HuH-7.5 (cell line): ENCODE measurements around the gene ANGPT4.
"Not testable (repeated sequence)": the region's sequence is repeated elsewhere in the genome, so short reads cannot be mapped to it uniquely, and the experiment has no call there.

Source experiments
- DNase-seq: peaks from one replicate; pipeline ENCODE4 v3.0.0; 2011; ENCODE audit warnings: low spot score

ANGPT4 gene

DNA sequence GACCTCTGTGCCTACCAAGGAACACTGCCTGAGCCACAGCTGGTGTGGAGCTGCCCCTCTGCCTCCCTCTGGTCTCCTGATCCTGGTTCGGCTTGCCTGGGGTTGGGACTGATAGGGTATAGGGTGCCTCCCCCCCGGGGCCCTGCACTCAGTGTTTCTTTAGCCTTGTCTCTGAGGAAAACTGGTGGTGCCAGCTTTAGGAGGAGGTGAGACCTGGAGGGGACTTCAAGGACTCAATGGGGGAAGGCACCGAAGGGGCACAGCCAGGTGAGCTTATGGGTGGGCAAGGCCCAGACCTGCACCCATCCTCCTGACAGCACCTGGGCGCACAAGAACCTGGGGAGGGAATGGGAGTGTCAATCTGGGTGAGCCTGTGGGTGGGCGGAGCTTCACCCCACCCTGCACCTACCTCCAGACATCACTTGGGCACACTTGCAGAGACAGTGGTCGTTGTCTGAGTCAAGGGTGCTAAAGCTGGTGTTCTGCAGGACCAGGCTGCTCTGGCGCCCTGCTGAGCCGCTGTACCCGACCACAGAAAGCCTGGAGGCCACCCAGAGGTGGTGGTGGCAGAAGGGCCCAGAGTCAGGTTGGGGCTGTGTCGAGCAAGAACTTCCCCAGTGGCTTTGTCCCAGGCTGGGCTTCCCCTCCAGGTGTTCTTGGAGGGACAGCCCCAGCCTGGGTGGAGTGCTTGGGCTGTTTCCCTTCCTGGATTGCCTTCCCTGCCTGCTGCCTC, 42.1 kb downstream of the ANGPT4 start:
- no peak for DNase-seq

DNA sequence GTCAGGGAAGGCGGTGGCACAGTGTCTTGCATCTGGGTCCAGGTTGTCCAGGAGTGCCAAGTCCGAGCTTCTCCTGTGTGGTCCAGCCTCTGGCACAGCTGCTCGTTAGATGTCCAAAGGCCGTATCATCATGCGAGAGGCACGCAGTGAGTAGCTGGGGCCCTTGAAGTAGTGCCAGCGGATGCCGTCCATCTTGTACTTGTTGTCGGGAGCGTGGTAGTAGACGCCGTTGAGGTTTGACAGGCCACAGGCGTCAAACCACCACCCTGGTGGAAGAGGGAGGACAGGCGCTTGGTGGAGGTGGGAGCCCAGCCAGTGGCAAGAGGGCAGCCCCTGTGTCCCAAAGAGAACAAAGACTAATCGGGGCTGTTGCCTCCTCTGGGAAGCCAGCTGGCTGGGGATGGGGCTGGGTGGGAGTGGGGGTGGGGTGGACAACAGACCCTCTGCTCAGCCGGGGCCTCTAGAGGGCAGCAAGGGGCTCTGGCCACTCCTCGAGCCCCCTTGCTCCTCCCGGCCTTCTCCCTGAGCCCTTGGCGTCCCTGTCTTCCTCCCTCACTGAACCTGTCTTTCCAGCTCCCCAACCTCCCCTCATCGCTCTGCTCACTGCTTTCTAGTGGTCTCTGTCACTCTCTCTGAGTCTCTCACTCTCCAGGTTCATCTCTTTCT, 43.1 kb downstream of the ANGPT4 start:
- DNase-seq, result no peak

DNA sequence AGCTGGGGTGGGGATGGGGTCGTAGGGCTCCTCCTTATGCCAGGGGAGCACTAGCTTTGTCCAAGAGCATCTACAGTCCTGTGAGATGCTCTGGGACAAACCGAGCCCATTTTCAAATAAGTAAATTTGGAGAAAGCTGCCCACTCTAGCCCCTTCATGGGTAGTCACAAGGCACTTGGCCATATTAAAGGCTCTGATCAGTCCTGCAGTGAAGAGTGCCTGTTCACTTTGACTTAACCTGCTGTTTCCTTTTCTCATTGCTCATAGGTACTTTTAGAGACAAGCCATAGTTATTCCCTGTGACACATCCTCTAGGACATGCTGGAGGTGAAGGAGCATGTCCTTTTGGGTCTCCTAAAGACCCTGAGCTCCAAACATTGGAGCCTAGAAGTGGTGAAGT, 44.2 kb downstream of the ANGPT4 start:
- no peak for DNase-seq

DNA sequence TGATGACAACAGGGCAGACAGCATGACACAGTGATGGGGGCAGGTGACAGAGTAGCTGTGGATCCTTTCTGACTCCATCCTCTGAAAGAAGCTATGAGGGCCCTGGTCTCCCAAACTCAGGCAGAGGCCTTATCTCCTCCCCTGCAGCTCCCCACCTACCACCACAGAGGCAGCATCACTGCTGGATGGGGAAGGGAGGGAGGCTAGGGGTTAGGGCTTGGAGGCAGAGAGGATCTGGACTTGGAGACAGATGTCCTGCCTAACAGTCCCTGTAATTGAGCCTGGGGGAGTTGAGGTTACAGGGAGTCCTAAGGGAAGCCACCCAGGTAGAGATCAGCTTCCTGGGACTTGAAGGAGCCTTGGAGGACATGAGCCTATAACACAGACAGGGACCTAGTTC, 44.7 kb downstream of the ANGPT4 start:
- DNase-seq, result no peak

DNA sequence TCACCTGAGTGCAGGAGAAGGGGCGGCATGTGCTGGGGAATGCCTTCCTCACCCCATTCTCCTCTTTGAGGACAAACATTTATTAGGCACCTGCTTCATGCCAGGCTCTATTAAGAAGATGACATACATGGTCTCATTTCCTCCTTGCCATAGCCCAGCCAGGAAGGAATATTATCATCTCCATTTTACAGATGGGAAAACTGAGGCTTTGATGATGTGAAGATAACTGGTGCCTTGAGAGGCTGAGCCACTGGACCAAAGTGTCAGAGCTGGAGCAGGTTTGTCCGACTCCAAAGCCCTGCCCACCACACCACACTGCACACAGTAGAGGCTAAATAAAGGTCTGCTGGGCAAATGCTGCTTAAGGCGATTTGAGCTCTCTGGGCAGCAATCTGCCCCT, 45.4 kb downstream of the ANGPT4 start:
- DNase-seq, result no peak

DNA sequence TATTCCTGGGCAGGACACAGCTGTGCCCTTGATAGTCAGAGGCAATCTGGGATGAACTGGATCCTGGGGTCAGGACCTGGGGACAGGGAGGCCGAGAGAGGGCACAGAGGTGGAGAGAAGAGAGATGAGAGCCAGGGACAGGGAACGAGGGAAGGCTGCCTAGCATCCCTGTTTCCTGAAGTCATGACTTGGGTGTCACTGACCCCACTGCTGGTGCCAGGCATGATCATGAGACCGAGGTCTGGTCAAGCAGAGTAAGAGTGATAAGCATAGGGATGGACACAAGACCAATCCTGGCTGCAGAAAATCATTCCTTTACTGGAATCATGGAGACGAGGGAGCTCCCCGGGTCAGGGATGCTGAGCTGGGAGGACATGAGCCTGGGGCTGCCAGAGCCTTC, 46.5 kb downstream of the ANGPT4 start:
- DNase-seq, result no peak

DNA sequence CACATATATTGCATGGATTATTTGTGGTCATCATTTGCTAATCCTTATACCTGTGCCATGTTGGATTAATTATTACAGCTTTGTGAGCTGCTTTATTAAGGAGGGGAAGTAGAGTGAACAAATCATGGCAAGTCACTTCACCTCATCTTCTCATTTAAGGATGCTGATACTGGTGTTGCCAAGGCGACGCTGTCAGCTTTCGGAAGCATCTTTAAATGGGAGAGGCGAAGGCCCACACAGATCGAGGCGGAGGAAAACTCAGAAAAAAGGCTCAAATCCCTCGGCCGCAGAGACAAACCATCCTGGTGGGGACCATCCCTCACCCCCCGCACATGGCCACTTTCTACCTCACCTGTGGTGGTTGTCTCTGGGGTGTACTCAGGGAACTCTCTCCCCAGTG, 47.9 kb downstream of the ANGPT4 start:
- DNase-seq, result no peak

DNA sequence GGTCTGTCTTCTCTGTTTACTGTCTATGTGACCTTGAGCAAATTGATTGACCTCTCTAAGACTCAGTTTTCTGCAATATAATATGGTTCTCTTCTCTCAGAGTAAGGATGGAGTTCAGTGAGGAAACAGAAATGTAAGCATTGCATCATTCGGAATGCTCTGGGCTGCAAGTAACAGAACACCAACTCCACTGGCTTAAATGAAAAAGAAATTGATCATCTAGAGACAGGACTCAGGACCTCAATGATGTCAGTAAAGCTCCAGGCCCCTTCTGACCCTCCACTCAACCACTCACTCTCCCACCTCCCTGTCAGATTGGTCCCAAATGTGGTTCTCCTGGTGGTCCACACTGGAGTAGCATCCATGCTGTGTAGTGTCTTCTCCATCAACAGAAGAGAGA, 50.7 kb downstream of the ANGPT4 start:
- no peak for DNase-seq

DNA sequence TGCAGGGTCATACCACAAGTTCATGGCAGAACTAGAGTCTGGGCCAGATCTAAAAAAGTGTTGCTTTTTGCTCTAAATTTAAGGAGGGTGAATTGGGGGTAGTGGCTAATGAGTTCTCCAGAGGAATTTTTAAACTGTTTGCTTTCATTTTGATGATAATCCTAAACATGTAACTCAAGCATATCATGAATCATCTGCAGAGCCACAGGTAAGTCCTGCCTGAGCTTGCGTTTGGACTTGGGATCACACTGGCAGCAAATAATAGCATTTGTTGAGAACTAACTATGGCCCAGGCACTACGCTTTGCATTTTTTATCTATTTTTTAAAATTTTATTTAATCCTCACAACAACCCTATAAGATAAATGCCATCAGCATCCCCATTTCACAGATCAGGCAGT, 55.2 kb downstream of the ANGPT4 start:
- no peak for DNase-seq

DNA sequence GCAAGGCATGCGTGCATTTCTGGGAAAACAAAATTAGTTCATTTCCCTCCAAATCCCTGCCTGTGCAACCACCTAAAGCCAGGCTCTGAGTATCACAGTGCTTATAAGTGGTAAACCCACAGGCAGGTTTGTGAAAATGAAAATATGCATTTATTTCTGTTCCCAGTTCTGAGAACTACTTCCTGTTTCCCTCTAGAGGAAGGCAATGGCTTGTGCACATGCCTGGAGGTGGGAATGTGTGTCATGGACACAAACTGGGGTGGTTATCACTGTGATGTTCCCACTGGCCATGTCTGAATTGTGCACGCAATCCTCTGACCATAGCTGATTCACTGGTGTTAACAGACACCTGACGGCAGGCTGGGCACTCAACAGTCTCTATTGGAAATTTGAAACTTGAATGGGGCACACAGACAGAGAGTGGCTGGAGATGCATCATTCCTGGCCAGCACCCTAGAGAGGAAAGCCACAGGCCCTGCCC, 56.3 kb downstream of the ANGPT4 start:
- no peak for DNase-seq

DNA sequence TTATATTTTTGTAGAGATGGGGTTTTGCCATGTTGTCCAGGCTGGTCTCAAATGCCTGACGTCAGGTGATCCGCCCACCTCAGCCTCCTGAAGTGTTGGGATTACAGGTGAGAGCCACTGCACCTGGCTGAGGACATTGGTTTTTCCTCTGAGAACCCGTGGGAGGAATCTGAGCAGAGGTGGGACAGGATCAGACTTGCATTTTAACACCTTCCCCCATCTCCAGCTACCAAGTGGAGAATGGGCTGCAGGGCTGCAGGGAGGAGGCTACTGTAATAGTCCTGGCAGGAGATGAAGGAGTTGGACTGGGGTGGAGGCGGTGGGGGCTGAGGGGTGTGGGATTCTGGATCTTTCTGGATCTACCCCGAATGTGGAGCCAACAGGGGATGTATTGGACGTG, 58.1 kb downstream of the ANGPT4 start:
- no peak for DNase-seq

DNA sequence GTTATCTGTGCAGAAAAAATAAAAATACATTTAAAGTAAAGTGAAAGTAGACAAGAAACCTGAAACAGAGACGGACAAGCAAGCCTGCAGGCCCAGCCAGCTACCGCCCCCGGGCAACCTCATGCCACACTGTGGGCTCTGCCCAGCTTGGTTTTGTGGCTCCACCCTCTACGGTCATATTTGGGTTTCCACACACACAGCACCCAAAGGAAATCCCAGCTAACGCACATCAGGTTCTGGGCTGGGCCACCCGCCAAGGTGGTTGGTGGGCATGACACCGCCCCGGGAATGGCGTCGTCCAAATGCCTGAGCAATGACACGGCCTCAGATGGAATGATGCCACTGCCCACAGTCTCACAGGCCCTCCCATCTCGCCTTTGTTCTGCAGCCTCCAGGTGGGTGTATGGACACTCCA, 59.8 kb downstream of the ANGPT4 start:
- DNase-seq, result no peak

DNA sequence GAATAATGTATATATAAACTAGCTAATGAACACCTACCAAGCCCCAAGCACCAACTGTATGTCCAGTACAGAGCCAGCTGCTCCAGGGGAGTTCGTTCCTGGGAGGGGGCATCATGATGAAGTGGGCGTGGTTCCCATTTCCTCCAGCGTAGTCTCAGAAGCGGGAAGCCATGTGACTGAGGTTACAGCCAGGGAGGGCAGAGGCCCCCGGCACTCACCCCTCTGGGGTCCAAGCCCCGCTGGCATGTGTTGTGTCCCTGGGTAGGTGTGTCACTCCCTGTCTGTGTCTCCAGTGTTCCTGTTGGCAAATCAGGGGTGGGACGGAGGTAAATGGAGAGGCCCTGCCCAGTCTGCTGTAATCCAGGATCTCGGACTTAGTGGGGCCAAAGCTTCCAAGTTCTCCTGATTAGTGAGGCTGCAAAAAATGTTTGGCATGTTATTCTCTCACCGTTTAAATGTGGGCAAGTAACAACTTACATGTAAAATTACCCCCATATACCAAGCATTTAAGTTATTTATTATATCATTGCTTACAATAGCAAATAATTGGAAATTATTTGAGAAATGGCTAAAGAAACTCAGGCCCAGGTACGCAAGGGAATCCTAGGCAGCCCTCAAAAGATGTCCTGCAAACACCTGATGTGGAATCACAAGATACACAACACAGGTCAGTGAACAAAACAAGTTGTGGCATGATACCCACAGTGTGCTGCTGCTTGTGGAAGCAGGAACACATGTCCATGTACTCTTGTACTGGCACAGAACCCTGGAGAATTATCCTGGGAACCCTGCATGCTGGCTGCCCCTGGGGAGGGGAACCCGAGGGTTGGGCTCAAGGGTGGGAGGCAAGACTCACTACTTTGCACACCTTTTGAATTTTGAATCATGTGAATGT, 60.4 kb downstream of the ANGPT4 start:
- no peak for DNase-seq

DNA sequence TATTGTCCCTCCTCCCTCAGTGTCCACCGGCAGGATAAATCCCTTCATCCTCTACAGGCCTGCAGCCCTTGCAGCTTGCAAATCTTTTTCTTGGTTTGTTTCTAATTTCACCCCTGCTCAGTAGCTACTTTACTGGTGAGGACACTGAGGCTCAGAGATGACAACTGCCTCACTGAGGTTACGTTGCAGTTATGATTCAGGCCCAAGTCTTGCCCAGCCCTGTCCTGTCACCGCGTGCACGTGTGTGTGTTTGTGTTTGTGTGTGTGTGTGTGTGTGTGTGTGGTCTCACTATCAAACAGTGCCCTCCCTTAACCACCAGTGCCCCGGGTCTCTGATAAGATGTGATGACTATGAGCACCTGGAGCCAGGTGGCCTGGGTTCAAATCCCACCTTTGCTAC, 61.5 kb downstream of the ANGPT4 start:
- DNase-seq, result no peak

DNA sequence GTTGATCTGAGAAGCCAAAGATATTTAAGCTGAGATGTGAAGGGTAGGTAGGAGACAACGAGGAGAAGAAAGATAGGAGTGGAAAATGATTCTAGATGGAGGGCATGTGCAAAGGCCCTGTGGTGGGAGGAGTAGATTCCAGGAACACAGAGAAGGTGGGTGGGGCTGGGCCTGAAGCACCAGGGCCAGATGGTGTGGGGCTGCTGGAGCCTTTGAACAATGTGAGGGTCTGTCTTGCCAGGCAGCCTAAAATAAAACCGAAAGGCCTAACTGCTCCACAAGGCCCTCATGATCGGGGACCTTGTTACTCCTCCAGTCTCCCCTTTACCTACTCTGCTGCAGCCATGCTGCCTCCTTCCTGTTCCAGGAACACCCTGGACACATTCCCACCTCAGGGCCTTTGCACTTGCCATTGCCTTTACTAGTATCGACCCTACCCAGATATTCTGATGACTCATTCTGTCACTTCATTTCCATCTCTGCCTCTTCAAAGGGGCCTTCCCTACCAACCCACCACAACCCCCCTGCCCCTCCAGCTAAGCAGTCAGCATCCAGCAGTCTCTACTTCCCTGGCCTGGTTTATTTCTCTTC, 62.6 kb downstream of the ANGPT4 start:
- DNase-seq, result no peak

DNA sequence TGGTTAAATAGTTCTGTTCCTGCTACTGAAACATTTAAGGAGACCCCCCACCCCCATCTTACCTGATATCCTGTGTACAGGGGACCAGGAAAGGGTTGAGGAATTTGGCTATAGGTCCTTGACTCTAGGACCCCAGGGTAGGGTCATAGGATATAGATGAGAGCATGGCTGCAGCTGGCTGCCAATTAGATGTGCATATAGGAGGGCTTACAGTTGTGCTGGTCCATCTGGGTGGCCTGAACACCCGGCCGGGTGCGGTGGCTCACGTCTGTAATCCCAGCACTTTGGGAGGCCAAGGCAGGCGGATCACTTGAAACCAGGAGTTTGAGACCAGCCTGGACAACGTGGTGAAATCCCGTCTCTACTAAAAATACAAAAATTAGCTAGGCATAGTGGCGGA, 67.4 kb downstream of the ANGPT4 start:
- DNase-seq, result not testable (repeated sequence)

DNA sequence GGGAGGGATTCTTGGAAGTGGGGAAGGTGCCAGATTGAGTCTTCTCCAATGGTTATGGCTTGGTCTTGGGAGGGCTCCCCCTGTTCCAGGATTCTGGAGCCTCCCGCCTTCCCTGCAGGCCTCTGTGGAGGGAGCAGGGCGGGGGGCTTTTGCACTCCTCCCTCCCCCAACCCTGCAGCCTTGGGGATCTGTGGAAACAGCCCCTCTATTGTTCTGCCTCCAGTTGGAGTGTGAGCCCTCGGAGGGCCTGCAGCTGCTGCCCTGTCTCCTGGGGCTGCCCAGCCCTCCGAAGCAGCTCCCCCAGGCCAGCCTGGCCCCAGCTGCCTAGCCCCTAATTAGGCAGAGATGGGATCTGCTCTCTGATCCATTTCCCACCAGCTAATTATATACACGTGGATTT, 67.9 kb downstream of the ANGPT4 start:
- no peak for DNase-seq

DNA sequence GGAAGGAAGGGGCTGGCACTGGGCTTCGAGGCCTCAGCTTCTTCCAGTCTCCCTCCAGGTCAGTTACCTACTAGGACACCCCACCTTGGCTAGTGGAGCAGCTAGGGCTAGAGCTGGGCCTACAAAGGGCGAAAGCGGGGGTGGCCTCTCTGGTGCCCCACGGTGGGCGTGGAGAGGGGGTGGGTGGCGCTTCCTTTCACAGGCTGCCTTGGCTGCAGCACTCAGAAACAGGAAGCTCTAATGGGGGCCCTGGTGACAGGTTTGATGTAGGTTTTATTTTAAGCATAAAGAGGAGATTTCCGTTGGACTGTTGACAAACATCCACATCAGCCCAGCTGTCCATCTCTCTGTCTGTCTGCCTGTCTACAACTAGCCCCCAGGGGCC, 69.2 kb downstream of the ANGPT4 start:
- DNase-seq, result no peak

DNA sequence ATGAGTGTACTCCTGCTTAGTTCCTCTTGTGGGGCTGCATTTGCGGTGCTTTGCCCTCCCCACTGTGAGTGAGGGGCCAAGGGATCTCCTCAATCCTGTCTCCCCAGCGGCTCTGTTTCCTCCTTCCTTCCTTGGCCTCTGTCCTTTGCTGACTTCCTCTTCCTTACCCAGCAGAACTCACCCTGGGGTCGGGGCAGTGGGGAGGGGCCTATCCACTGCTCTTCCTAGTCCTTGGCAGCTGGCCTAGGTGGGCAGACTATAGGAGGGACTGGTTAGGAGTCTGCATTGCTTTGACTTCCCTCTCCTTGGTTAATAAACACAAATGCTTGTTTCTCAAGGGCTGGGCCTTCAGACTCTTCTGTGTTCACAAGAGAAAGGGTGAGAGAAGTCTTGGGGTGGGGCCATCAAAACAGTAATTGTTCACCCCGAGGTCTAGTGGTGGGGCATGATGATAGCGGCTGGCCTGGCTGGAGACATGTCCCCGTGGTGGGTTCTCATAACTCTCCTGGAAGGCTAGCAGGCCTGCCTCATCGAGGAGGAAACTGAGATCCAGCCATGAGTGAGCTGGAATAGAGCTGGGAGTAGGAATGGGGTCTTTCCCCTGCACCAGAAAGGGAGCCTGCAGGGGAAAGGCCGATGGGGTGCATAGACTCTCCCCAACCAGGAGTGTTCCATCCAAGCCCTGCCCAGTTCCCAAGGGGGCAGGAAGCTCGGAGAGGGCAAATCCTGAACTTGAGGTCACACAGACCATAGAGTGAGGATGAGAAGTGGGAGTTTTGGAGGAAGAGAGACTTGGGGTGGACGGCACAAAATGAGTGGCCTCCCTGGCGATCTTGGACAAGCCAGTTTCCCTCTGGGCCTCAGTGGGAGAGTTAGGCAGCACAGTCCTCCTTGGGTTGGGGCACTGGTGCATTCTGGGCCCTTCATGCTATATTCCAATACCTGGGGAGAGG, 69.9 kb downstream of the ANGPT4 start:
- no peak for DNase-seq

DNA sequence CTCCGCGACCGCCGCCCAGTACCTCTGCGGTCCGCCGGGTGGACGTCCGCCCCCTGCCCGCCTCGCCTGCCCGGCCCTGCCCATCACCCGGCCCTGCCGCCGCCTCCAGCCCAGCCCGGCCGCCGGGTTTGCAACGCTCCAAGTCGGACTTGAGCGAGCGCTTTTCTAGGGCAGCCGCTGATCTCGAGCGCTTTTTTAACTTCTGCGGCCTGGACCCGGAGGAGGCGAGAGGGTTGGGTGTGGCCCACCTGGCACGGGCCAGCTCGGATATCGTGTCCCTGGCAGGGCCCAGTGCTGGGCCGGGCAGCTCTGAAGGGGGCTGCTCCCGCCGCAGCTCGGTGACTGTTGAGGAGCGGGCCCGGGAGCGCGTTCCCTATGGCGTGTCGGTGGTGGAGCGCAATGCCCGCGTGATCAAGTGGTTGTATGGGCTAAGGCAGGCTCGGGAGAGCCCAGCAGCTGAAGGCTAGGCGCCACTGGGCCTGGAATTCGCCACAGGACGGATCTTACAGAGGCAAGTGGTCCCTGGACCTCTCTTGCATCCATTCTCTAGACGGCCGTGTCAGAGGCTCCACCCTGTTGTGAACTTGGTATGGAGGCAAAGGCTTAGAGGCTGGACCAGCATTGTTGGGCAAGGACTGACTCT, 70.8 kb downstream of the ANGPT4 start:
- DNase-seq, result no peak
